SW 1271 (cell line): ENCODE data around the gene TTC1.
A peak's percentile ranks its signal among the peaks of the same experiment; 100 is the strongest.
"Not testable (repeated sequence)": the region's sequence is repeated elsewhere in the genome, so short reads cannot be mapped to it uniquely, and the experiment has no call there.

Experiments
- DNase-seq, 2 experiments: peaks; one replicate each; lab custom pipeline; 2025; lab: John Stamatoyannopoulos, UW

TTC1 gene

DNA sequence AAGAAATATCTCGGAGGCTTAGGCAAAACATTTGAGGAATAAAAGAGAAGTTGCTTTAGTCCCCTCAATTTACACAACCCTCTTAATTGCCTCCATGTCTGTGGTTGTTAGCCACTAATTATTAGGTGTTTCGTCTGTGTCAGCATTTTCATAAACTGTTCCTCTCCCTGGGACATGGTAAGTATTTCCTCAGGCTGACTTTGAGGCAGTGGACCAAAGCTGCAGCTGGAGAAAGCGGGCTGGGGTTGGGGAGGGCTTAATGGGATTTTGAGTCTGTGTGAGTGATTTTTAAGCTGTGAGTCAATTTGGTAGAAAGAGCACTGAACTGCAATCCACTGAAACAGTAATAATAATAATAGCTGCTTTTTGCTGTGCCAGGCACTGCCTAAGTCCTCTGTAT lies 13.0 kb upstream of the TTC1 start:
- DNase-seq, result no peak

DNA sequence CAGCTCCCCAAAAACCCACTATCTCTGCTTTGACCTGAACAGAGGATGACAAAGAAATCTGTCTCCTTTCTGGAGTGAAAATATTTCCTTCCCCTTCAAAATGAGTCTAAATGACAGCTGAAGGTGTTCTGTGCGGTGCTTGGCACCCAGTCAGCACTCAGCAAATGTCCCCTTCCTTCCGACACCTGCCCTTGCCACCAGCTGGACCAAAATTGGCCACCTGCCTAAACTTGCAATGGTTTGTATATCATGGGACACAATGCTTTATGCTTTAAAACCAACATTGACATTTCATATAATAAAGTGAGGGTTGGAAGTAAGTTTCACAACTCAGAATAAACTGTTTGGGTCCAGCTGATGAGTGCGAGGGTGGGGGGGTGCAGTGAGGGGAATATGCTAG lies 7.5 kb upstream of the TTC1 start:
- DNase-seq, result no peak

DNA sequence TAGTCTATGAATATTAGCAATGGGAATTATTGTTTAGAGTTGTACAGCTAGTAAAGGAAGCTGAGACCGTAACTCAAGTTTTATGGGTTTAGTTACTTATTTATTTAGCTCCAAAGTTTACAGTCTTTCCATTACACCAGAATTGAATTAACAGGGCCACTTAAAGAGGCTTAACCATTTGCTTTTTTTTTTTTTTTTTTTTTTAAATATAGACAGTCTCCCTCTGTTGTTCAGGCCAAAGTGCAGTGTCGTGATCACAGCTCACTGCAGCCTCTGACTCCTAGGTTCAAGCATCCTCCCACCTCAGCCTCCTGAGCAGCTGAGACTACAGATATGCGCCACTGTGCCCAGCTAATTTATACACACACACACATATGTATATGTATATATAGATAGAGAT lies 1.4 kb upstream of the TTC1 start:
- no peak for DNase-seq

DNA sequence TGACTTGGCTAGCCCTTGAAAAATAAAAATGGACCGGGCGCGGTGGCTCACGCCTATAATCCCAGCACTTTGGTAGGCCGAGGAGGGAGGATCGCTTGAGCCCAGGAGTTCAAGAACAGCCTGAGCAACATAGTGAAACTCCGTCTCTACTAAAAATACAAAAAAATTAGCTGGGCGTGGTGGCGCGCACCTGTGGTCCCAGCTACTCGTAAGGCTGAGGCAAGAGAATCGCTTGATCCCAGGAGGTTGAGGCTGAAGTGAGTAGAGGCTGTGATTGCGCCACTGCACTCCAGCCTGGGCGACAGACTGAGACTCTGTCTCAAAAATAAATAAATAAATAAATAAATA lies 436 bp upstream of the TTC1 start:
- not testable (repeated sequence) for DNase-seq

DNA sequence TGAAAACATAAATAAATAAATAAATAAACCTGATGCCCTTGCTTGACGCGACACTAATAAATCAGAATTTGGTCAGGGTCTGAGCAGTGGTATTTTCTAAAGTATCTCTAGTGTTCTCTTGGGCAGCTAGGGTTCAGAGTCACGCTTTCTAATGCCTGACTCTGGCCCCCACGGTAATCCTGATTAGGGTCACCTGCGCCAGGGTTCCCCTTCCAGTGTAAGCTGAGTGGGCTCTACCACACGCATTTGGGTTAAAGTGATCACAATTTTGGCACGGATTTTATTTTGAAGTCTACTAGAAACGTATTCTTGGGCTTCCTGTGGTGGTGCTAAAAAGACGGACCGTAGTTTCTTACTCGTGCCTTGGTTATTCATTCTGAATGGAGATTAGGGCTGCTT lies 651 bp downstream of the TTC1 start:
- DNase-seq, result no peak

DNA sequence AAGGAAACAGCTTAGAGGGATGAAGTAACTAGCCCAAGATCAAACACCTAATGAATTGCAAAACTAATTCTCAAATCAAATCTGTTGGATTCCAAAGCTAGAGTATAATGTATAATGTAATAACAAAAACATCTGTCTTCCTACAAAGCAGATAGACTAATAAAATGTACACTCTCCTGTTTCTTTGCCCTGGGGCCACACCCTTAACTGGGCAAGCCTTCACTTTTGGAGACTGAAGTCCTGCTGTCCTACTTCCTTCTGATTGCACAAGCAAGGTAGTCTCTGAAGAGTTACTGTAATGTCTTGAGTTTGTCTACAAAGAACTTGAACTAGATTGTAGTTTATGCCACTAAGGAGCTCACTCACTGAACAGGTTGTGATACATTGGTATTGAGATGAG lies 2.5 kb downstream of the TTC1 start:
- DNase-seq, result no peak

DNA sequence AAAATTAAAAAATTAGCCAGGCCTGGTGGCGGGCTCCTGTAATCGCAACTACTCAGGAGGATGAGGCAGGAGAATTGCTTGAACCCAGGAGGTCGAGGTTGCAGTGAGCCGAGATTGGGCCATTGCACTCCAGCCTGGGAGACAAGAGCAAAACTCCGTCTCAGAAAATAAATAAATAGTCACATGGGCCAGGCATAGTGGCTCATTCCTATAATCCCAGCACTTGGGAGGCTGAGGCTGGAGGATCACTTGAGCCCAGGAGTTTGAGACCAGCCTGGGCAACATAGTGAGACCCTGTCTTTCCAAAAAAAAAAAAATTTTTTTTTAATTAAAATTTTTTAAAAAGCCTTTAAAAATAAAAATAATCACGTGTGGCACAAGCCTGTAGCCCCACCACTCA lies 5.3 kb downstream of the TTC1 start:
- DNase-seq, result not testable (repeated sequence)

DNA sequence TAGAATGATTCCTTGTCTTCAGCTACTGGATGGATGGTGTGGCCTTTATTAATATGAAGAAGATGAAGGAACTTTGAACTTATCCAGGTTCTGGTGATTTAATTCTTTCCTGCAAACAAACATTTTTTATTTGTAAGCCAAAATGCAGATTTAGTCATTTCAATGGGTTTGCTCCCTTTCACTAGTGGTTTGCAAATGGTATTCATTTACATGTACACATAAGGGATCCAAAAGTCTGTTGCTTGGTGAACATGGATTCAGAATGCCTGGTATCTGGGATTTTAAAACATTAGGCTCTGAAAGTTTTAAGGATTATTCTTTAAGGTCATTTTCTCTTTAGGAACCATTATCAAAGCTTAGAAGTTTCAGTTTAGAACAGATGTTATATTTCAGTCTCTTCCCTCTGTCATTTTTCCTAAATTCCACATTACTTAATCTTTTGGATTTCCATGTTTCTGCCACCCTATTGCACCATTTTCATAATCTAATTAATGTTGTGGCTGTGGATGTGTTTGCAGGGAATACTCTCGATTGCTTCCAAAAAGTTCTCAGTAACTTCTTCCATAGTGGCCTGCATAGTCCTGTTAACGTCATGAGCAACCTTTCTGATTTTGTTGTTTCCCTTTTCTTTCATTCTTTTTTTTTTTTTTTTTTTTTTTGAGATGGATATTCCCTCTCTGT lies 10.1 kb downstream of the TTC1 start:
- no peak for DNase-seq

DNA sequence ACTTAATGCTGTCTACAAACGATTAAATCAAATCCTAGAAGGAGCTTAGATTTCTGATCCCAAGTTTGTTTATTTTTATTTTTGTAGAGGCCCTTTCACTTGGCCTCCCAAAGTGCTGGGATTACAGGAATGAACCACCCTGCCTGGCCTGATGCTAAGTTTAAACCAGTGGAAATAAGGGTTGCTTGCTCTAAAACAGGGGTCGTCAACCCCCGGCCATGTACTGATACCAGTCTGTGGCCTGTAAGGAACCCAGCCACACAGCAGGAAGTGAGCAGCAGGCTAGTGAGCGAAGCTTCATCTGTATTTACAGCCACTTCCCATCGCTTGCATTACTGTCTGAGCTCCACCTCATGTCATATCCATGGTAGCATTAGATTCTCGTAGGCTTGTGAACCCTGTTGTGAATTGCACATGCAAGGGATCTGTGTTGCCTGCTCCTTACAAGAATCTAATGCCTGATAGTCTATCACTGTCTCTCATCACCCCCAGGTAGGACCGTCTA lies 11.4 kb downstream of the TTC1 start:
- DNase-seq, result no peak

DNA sequence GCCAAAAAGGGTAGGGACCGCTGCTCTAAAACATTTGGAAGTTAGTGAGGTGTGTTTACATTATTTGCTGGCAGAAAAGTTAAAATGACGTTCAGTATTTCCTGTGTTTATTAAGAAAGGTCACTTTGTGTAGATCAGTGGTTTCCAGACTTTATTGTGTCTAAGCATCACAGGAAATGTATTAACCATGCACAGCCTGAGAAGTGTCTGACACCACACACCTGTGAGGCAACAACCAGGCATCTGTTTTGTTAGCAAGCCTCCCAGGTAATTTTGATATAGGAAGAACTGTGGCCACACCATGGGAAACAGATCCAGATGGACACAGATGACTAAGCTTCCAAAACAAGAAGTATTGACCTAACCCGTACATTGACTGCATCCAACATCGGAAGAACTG lies 12.0 kb downstream of the TTC1 start:
- no peak for DNase-seq

DNA sequence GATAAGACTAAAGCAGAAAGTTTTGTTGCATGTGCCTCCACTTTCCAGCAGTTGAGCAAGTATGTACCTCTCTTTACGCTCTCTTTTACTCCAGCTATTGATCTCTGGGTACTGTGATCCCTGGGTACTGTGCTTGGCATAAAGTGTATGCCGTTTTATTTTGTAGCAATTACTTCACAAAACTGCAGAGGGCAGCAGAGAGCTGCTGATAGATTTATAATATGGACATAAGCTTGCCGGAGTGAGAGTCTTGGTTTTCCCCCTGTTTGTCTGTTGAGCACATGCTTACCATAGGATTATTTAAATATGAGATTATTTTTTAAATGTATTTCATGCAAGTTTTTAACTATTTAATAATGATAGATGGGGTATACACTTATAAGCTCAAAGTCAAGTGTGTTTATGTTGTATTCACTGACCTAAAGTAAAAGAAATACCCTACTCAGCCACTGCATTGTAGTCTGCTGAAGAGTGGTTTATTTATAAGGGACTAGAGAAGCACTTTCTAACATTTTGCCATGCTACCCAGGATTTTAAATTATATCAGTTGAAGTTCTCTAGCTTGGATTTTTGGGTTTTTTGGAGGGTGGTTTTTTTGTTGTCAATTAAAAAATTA lies 13.0 kb downstream of the TTC1 start:
- DNase-seq, result peak; percentile 7 to 81

DNA sequence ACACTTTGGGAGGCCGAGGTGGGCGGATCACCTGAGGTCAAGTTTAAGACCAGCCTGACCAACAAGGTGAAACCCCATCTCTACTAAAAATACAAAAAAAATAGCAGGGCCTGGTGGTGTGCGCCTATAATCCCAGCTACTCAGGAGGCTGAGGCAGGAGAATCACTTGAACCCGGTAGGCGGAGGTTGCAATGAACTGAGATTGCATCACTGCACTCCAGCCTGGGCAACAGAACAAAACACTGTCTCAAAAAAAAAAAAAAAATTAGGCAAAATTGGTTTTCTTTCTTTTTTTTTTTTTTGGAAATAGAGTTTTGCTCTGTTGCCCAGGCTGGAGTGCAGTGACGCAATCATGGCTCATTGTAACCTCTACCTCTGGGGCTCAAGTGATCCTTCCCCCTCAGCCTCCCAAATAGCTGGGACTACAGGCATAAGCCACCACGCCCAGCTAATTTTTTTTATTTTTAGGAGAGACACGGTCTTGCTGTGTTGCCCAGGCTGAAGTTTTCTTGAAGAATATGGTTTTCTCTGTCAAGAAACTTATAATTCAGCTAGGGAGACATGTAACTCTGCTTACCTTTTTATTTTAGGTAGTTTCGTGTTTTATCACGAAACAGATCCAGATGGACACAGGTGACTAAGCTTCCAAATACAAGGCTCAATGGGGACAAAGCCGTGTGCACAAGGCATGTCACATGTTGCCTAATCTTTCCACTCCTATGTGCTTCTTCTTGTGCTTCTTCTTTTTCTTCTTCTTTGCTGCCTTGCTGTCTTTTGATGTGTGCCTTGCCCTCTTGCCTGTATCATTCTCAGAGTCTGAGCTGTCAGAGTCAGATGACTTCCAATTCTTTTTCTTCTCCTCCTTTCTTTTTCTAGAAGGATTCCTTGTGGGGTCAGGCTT lies 14.3 kb downstream of the TTC1 start:
- no peak for DNase-seq

DNA sequence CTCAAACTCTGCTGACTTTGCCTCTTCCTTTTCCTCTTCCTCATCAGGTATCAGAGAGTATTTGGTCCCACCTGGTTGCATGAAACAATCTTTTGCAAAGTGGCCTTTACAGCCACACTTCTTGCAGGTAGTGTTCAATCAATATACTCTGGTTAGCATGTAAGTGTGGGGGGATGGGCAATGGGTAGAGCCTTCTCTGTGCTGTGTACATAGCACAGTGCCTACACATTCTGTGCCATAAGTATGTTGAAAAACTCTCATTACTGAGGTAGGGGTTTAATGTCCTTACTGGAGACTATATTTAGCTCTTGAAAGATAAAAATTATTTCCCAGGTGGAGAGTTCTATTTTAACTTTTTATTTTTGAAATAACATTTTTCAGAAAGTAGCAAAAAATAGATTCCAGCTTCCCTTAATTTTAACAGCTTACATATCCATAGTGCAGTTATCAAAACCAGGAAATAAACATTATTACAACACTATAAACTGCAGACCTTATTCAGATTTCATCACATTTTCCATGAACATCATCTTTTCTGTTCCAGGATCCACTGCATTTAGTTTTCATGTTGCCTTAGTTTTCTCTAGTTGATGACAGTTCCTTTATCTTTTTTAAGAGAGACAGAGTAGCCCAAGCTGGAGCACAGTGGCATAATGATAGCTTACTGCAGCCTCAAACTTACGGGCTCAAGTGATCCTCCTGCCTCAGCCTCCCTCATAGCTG lies 15.1 kb downstream of the TTC1 start:
- DNase-seq, result no peak

DNA sequence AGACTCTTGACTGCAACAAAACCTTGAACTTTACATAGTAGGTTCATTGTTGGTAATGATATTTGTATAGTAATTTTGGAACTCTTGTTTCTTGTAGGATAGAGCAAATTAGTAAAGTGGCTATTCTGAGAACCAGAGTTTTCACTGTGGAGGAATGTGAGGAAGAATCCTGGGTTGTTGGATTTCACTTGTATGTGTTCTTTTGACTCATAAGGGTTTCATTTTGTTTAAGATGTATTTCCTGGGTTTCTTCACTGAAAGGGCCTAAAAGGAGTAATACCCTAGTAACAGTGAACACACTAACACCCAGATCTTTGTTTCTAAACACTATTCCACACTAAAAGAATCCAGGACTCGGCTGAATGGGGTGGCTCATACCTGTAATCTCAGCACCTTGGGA lies 20.1 kb downstream of the TTC1 start:
- DNase-seq, result no peak

DNA sequence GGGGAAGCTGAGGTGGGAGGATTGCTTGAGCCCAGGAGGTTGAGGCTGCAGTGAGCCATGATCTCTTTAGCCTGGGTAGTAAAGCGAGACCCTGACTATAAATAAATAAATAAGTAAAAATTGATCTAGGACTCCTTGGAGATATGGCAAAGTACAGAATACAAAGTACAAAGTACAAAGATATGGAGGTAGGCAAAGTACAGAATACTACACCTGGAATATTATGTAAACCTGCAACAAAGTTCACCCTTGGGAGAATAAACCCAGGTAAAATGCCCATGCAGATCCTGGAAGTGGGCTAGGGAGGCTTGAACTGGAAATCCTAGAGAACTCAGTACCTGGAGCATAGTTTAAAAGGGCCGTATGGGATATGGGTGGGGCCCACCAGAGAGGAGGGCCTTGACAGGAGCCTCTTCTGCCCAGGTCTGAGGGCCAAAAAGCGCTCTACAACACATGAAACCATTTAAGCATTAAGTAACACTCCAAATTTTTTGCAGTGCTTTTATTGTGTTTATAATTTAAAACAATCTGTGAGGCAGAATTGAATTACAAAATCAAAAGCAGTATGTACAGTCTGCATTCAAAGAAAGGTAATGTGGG lies 20.7 kb downstream of the TTC1 start:
- DNase-seq, result no peak

DNA sequence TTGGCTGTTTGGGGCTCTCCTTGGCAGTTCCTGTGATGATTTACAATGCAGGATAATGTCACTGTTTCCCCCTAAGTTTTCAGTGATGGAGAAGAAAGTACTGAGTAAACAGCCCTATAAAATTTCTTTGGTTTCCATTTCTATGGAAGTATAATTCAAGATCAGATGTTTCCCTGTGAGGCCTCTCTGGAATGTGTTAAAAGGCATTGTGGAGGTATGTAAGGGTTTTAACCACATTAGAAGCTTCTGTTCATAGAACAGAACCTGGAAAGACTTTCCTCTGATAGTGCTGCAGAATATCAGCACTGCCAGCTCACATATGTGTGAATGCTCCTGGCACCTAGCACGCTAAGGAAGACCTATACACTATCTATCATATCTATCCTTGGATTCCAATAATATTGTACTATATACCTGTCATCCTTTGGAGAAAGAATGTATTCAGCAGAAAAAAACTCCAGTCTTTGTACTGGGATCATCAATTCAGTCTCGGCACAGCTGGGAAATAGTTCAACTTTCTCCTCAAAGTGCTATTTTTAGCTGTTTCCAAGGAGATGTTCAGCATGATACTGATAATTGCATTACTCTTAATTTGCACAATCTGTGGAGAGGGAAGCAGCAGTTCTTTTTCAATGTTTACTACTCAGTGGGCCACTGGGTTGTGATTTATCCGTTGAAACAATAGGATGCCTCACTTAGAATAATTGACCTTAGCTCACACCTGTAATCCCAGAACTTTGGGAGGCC lies 21.9 kb downstream of the TTC1 start:
- DNase-seq, result no peak

DNA sequence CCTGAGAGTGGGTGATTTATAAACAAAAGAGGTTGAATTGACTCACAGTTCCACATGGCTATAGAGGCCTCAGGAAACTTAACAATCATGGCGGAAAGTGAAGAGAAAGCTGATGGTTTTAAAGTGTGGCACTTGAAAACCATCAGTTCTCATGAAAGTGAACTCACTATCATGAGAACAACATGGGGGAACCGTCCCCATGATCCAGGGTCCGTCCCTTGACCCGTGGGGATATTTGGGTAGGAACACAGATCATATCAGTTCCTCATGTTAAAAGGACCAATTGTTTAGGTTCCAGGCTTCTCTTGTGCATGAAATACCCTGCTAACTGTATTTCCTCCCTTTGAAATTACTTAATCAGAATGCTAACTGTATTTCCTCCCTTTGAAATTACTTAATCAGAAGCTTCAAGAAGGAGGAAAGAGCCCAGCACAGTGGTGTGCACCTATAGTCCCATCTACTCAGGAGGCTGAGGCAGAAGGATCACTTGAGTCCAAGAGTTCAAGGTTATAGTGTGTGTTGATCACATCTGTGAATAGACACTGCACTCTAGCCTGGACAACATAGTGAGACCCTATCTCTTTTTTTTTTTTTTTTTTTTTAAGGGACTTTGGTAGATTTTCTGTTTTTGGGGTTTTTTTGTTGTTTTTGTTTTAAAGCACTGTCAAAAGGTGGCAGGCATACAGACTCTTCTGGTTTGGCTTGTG lies 24.8 kb downstream of the TTC1 start:
- no peak for DNase-seq

DNA sequence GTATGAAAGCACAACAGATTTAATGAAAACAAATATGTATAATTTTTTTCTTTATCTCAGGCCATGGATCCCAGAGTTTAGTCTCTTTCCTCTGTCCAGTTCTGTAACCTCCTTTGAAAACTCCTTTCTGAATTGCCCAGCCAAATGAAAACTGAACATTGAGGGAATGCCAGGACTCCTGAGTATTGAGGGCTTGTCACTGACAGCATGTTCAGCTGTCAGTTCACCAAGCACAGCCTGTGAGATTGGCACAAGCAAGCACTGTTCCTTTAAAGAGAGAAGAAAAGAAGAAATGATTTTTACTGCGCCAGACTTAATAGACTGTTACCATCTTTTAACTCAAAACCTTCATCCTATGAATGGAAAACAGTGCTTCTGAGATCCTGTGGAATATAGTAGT lies 27.3 kb downstream of the TTC1 start:
- DNase-seq, result no peak

DNA sequence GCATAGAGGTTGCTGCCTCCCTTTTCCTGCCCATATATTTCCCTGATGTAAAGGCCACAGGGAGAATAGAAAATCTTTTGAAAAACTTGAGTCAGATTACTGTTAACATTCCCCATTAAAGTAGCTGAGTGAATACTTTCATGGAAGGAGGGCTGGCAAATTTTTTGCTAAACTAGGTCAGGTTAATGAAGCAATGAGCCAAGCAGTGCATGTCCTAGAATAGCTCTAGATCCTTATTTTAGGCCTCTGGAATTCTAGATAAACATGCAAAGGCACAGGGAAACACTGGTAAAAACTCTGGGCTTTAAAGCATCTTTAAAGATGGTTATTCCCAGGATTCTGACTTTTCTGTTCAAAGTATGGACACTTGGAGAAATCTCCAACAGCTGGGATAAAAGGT lies 27.9 kb downstream of the TTC1 start:
- DNase-seq, result no peak

DNA sequence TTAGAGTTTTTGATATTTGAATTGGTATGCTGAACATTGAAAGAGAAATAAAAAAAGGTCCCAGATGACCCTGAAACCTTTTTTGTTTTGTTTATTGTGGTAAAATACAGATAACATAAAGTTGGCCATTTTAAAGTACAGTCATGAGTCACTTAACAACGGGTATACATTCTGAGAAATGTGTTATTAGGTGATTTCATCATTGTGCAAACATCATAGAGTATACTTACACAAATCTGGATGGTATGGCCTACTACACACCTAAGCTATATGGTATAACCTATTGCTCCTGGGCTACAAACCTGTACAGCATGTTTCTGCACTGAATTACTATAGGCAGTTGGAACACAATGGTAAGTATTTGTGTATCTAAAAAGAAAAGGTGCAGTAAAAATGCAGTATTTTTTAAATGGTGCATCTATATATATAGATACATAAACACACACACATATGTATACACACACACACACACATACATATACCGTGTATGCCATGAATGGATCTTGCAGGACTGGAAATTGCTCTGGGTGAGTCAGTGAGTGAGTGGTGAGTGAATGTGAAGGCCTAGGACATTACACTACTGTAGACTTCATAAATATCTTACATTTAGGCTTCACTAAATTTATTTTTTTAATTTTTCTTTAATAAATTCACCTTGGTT lies 31.0 kb downstream of the TTC1 start:
- DNase-seq, result no peak
